Loucy (cell line): ENCODE results near the gene RAPGEF5.

Experiments
- H2AFZ ChIP-seq: fragments of 200-600 bp; sonication (generic); 2 replicates; pipeline ENCODE4 v1.6.0; 2016; ENCODE audit warnings: antibody characterized with exemption, mild to moderate bottlenecking, low read length, moderate library complexity
- H3F3A ChIP-seq: fragments of 200-600 bp; 2 replicates; pipeline ENCODE4 v1.6.0; 2016; ENCODE audit warnings: antibody characterized with exemption, low read depth, mild to moderate bottlenecking
- H3K27me3 ChIP-seq: fragments of 200-600 bp; sonication (generic); 2 replicates; pipeline ENCODE4 v1.6.1; 2014; ENCODE audit warnings: low read length, mild to moderate bottlenecking; ENCODE audit not compliant: insufficient read depth, poor library complexity, severe bottlenecking
- H3K36me3 ChIP-seq: fragments of 200-600 bp; sonication (generic); 2 replicates; pipeline ENCODE4 v1.6.1; 2016; ENCODE audit warnings: low read length; ENCODE audit not compliant: insufficient read depth
- H3K4me1 ChIP-seq: fragments of 200-600 bp; sonication (generic); 2 replicates; pipeline ENCODE4 v1.5.1; 2014; ENCODE audit warnings: low read length, mild to moderate bottlenecking; ENCODE audit not compliant: insufficient read depth, poor library complexity, severe bottlenecking
- H3K4me2 ChIP-seq: fragments of 200-600 bp; sonication (generic); 2 replicates; pipeline ENCODE4 v1.6.0; 2014; ENCODE audit warnings: antibody characterized with exemption, low read length, low read depth, mild to moderate bottlenecking; ENCODE audit not compliant: poor library complexity, severe bottlenecking
- H3K4me3 ChIP-seq: fragments of 200-600 bp; sonication (generic); 2 replicates; pipeline ENCODE4 v1.5.1; 2014; ENCODE audit warnings: low read length, mild to moderate bottlenecking, mixed read lengths; ENCODE audit not compliant: poor library complexity, severe bottlenecking
- H3K79me2 ChIP-seq: fragments of 200-600 bp; sonication (generic); 2 replicates; pipeline ENCODE4 v1.6.1; 2014; ENCODE audit warnings: low read length; ENCODE audit not compliant: insufficient read depth
- H3K9ac ChIP-seq: fragments of 200-600 bp; sonication (generic); 2 replicates; pipeline ENCODE4 v1.6.0; 2014; ENCODE audit warnings: mild to moderate bottlenecking, low read depth, low read length, moderate library complexity; ENCODE audit not compliant: poor library complexity, severe bottlenecking
- H3K9me2 ChIP-seq: fragments of 200-600 bp; sonication (generic); replicated peaks from 2 replicates; pipeline ENCODE4 v1.6.1; 2016; ENCODE audit warnings: low read depth, low read length, mixed read lengths
- H3K9me3 ChIP-seq: fragments of 200-600 bp; sonication (generic); 2 replicates; pipeline ENCODE4 v1.6.1; 2014; ENCODE audit warnings: mild to moderate bottlenecking, antibody characterized with exemption, low read length, low read depth; ENCODE audit not compliant: insufficient read depth
- H4K20me1 ChIP-seq: fragments of 200-600 bp; sonication (generic); 2 replicates; pipeline ENCODE4 v1.6.0; 2014; ENCODE audit warnings: antibody characterized with exemption, low read length, mild to moderate bottlenecking; ENCODE audit not compliant: insufficient read depth, poor library complexity, severe bottlenecking
- CTCF ChIP-seq: fragments of 200-600 bp; sonication (generic); conservative IDR thresholded peaks from 2 replicates; pipeline ENCODE4 v1.5.1; 2014; ENCODE audit warnings: mild to moderate bottlenecking, antibody characterized with exemption, low read length
- EZH2phosphoT487 ChIP-seq: fragments of 200-600 bp; IDR thresholded peaks from 2 replicates; pipeline ENCODE4 v1.6.1; 2018; ENCODE audit warnings: antibody characterized with exemption, mild to moderate bottlenecking, moderate library complexity, borderline replicate concordance

RAPGEF5 gene

GRCh38 chr7:22387583-22387982, 30.6 kb upstream of the RAPGEF5 start:
- H3K9me2 ChIP-seq: no peaks in the 10 kb centered on the region
- H3K4me2 ChIP-seq: no peak overlapping the region
- no peaks in the 10 kb centered on the region for H3K79me2 ChIP-seq
- no peak overlapping the region for H3K9ac ChIP-seq
- peaks cover 17% of the 10 kb centered on the region for H3K4me1 ChIP-seq
- no peaks in the 10 kb centered on the region for H4K20me1 ChIP-seq
- no peaks in the 10 kb centered on the region for H3K27me3 ChIP-seq
- H3F3A ChIP-seq: no peaks in the 10 kb centered on the region
- no peaks in the 10 kb centered on the region for H3K9me3 ChIP-seq
- H3K4me3 ChIP-seq: no peak overlapping the region
- H2AFZ ChIP-seq: no peak overlapping the region
- H3K36me3 ChIP-seq: no peaks in the 10 kb centered on the region
- TF ChIP-seq EZH2phosphoT487 (no peak), CTCF (no peak)

GRCh38 chr7:22386865-22387264, 29.9 kb upstream of the RAPGEF5 start:
- Histone ChIP-seq H3F3A (no peaks in the 10 kb centered on the region), H3K9ac (no peak overlapping the region), H3K9me2 (no peaks in the 10 kb centered on the region), H3K4me2 (no peak overlapping the region), H3K4me3 (no peak overlapping the region), H4K20me1 (no peaks in the 10 kb centered on the region), H3K36me3 (no peaks in the 10 kb centered on the region), H3K27me3 (no peaks in the 10 kb centered on the region), H3K9me3 (no peaks in the 10 kb centered on the region), H3K4me1 (peaks cover 17% of the 10 kb centered on the region), H3K79me2 (no peaks in the 10 kb centered on the region), H2AFZ (no peak overlapping the region)
- TF ChIP-seq CTCF: no peak

GRCh38 chr7:22386206-22386858, 29.4 kb upstream of the RAPGEF5 start:
- Histone ChIP-seq H3K27me3 (no peaks in the 10 kb centered on the region), H3F3A (no peaks in the 10 kb centered on the region), H3K36me3 (no peaks in the 10 kb centered on the region), H4K20me1 (no peaks in the 10 kb centered on the region), H3K79me2 (no peaks in the 10 kb centered on the region), H3K4me3 (no peak overlapping the region), H3K9me3 (no peaks in the 10 kb centered on the region), H3K4me1 (peaks cover 17% of the 10 kb centered on the region), H3K9ac (no peak overlapping the region), H3K4me2 (no peak overlapping the region), H2AFZ (no peak overlapping the region), H3K9me2 (no peaks in the 10 kb centered on the region)
- TF ChIP-seq CTCF (no peak), EZH2phosphoT487 (no peak)
